Measurements from ENCODE around the gene ANKFY1. TPM values are rescaled to one million over a fixed set of nuclear protein-coding genes. Genes with fewer than 3 reads are reported as not detected.

The ANKFY1 gene
- total RNA-seq, 1 experiment from 2014 or later, result 38.9 TPM

DNA sequence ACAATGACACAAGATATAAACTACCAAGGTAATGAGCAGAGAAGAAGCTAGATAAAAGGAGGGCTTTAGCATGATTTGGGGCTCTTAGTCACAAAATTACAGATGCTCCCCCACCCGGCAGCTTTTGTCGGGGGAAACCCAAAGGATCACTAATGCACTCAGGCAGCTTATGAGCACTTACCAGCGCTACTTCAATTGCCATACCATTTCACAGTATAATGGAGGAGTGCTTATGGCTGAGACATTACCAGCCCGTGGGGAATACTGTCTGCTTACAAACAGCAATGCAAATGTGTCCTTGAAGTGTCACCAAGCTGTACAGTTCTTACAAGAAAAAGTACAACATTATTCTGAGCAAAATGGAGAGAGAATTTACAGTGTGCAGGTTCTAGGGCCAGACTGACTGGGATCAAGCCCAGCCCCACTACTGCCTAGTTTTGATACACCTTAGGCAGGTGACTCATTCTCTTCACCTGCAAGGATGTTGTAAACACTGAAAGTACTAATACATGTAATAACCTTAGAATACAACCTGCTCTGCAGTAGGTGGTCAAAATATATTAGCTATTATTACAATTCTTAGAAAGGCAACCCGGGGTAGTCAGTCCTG, 16.3 kb downstream of the ANKFY1 start:
- TF ChIP-seq, protein P1, sequence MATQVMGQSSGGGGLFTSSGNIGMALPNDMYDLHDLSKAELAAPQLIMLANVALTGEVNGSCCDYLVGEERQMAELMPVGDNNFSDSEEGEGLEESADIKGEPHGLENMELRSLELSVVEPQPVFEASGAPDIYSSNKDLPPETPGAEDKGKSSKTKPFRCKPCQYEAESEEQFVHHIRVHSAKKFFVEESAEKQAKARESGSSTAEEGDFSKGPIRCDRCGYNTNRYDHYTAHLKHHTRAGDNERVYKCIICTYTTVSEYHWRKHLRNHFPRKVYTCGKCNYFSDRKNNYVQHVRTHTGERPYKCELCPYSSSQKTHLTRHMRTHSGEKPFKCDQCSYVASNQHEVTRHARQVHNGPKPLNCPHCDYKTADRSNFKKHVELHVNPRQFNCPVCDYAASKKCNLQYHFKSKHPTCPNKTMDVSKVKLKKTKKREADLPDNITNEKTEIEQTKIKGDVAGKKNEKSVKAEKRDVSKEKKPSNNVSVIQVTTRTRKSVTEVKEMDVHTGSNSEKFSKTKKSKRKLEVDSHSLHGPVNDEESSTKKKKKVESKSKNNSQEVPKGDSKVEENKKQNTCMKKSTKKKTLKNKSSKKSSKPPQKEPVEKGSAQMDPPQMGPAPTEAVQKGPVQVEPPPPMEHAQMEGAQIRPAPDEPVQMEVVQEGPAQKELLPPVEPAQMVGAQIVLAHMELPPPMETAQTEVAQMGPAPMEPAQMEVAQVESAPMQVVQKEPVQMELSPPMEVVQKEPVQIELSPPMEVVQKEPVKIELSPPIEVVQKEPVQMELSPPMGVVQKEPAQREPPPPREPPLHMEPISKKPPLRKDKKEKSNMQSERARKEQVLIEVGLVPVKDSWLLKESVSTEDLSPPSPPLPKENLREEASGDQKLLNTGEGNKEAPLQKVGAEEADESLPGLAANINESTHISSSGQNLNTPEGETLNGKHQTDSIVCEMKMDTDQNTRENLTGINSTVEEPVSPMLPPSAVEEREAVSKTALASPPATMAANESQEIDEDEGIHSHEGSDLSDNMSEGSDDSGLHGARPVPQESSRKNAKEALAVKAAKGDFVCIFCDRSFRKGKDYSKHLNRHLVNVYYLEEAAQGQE (IDR thresholded peaks at IDR 0.05; ENCODE audit: low read depth), result no peak
- 0 out of 2 replicates have a peak, but pooled peaks have one; percentile 4 for TF ChIP-seq FOSL1 (IDR thresholded peaks at IDR 0.05; ENCODE audit: low read depth)
- intact Hi-C loops (cut with micrococcal nuclease), result no loop called here
- Histone ChIP-seq H3K27ac (ENCODE audit: low read depth, low read length) (peak overlapping the region; percentile 32; the same call in 1 of the 2 replicates), H3K36me3 (ENCODE audit: control insufficient read depth in 1 of 2, insufficient read depth in 2 of 2, low read length in 2 of 2) (no peaks in the 10 kb centered on the region), H3K4me1 (ENCODE audit: control insufficient read depth in 1 of 2, insufficient read depth in 2 of 2, low read length in 2 of 2) (peaks cover 20 to 27% of the 10 kb centered on the region in 2 experiments), H3K4me2 (ENCODE audit: low read length) (peak overlapping the region; percentile 71), H3K4me3 (replicated peaks in 1 of 2; ENCODE audit: low read depth in 1 of 2, low read length in 2 of 2) (peak overlapping the region in 1 of 2 experiments; percentile 14; a peak in 1 of 4 replicates), H3K79me2 (ENCODE audit: insufficient read depth, low read length) (peaks cover 82% of the 10 kb centered on the region), H3K9me2 (ENCODE audit: insufficient read depth) (no peaks in the 10 kb centered on the region), H2AFZ (ENCODE audit: low read depth, low read length, poor library complexity, severe bottlenecking) (no peak overlapping the region), H3K9ac (ENCODE audit: low read length) (peak overlapping the region; percentile 42), H3K9me3 (ENCODE audit: control insufficient read depth in 1 of 2, insufficient read depth in 1 of 2, low read depth in 1 of 2, low read length in 2 of 2) (no peaks in the 10 kb centered on the region), H3K27me3 (ENCODE audit: insufficient read depth, low read length) (no peaks in the 10 kb centered on the region), H4K20me1 (ENCODE audit: insufficient read depth) (peaks cover 13% of the 10 kb centered on the region; the same call in 1 of the 2 replicates)
- RAD21 ChIA-PET (ENCODE audit: low non-redundant PET in 1 of 2, low total read pairs in 2 of 2, uncharacterized antibody in 2 of 2, unreplicated experiment in 2 of 2), result no interaction called here
- CTCF ChIA-PET, result interaction anchor here (0.8 to 5.1 kb wide), 3 partner anchors 8 to 32 kb away, joined by 3 to 35 read pairs (median 31); no protein-coding TSS in a partner anchor
- no peak for DNase-seq (ENCODE audit: low read depth, low spot score)
- POLR2A ChIA-PET, result no interaction called here
- peak; percentile 45 for ATAC-seq
- BruUV-seq (replicated peaks), result no TSS peak

DNA sequence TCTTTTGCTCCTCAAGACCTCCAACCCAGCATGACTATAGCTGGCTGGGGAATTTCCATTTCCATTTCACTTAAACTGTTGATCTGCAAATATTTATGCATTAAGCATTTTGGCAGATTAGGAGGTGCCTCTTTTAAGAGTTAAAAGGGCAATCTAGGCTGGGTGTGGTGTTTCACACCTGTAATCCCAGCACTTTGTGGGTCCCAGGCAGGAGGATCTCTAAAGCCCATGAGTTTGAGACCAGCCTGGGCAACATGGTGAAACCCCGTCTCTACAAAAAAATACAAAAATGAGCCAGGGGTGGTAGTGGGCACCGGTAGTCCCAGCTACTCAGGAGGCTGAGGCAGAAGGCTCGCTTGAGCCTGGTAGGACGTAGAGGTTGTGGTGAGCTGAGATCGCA, 17.1 kb downstream of the ANKFY1 start:
- no peaks in the 10 kb centered on the region for H3K9me3 ChIP-seq (ENCODE audit: control insufficient read depth in 1 of 2, insufficient read depth in 1 of 2, low read depth in 1 of 2, low read length in 2 of 2)
- DNase-seq (ENCODE audit: low read depth, low spot score) (no peak), ATAC-seq (no peak)
- peaks cover 74% of the 10 kb centered on the region for H3K79me2 ChIP-seq (ENCODE audit: insufficient read depth, low read length)
- no peak overlapping the region for H3K4me2 ChIP-seq (ENCODE audit: low read length)
- no TSS peak for BruUV-seq (replicated peaks)
- H4K20me1 ChIP-seq (ENCODE audit: insufficient read depth), result peaks cover 13% of the 10 kb centered on the region; the same call in 1 of the 2 replicates
- H3K9ac ChIP-seq (ENCODE audit: low read length), result no peak overlapping the region
- H3K9me2 ChIP-seq (ENCODE audit: insufficient read depth), result no peaks in the 10 kb centered on the region
- ChIA-PET RAD21 (ENCODE audit: low non-redundant PET in 1 of 2, low total read pairs in 2 of 2, uncharacterized antibody in 2 of 2, unreplicated experiment in 2 of 2) (no interaction called here), CTCF (interaction anchor here (5.1 kb wide), 1 partner anchor 13 kb away, joined by 35 read pairs; no protein-coding TSS in a partner anchor), POLR2A (no interaction called here)
- H2AFZ ChIP-seq (ENCODE audit: low read depth, low read length, poor library complexity, severe bottlenecking), result no peak overlapping the region
- TF ChIP-seq EZH2 (IDR thresholded peaks at IDR 0.05), result no peak
- no peak for TF ChIP-seq ELF1 (IDR thresholded peaks at IDR 0.05; ENCODE audit: borderline replicate concordance, low read depth)
- no peak for TF ChIP-seq YY1 (IDR thresholded peaks at IDR 0.05; ENCODE audit: extremely low read depth, insufficient replicate concordance, low read depth, low read length)
- TF ChIP-seq ZFX (IDR thresholded peaks at IDR 0.05), result no peak
- TF ChIP-seq, protein P2, sequence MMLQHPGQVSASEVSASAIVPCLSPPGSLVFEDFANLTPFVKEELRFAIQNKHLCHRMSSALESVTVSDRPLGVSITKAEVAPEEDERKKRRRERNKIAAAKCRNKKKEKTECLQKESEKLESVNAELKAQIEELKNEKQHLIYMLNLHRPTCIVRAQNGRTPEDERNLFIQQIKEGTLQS (IDR thresholded peaks at IDR 0.05), result no peak
- TF ChIP-seq CBX3 (IDR thresholded peaks at IDR 0.05; ENCODE audit: low read depth), result no peak
- TF ChIP-seq JUND (IDR thresholded peaks at IDR 0.05), result no peak
- no peak for TF ChIP-seq SP1 (IDR thresholded peaks at IDR 0.05; ENCODE audit: low read depth)
- no peak for TF ChIP-seq SRF (IDR thresholded peaks at IDR 0.05; ENCODE audit: low read depth)
- no peak for TF ChIP-seq CEBPB (IDR thresholded peaks at IDR 0.05; ENCODE audit: low read depth)
- TF ChIP-seq, protein P1 (IDR thresholded peaks at IDR 0.05; ENCODE audit: low read depth), result no peak
- TF ChIP-seq ZNF274 (IDR thresholded peaks at IDR 0.05; ENCODE audit: low read depth, low read length), result no peak
- peaks cover 20 to 27% of the 10 kb centered on the region in 2 experiments for H3K4me1 ChIP-seq (ENCODE audit: control insufficient read depth in 1 of 2, insufficient read depth in 2 of 2, low read length in 2 of 2)
- H3K27me3 ChIP-seq (ENCODE audit: insufficient read depth, low read length), result no peaks in the 10 kb centered on the region
- peaks cover 0 to under 1% of the 10 kb centered on the region in 2 experiments; a peak in 1 of 4 replicates for H3K36me3 ChIP-seq (ENCODE audit: control insufficient read depth in 1 of 2, insufficient read depth in 2 of 2, low read length in 2 of 2)
- intact Hi-C loops (cut with micrococcal nuclease), result no loop called here
- no peak overlapping the region for H3K27ac ChIP-seq (ENCODE audit: low read depth, low read length)
- H3K4me3 ChIP-seq (replicated peaks in 1 of 2; ENCODE audit: low read depth in 1 of 2, low read length in 2 of 2), result no peak overlapping the region

Data from HCT116 (cell line).